ENCODE measurements around the gene PHACTR2. TPM values are rescaled to one million over a fixed set of nuclear protein-coding genes. Genes with fewer than 3 reads are reported as not detected.

Gene PHACTR2
- total and polyA plus RNA-seq, 4 donors: 11.0 to 119 (median 43.8) TPM

DNA sequence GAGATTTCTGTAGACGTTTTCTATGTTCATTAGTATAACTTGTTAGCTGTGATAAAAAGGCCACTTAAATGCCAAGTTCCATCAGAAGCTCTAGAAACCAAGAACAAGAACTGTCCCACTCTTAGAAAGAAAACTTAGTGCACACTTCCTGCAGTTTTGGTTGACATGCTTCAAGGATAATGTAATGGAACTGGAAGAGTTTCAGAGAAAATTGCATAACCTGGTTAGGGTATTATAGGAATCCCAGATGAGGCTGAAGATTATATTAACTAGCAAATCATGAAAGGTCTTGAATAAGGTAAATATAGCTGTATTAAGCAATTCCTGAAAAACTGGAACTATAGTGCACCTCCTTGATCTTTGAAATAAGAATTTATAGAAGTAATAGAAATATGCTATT lies 1.8 kb upstream of the PHACTR2 start:
- 62 to 81% methylated on average over 1 of the region's 1 CpG for WGBS, 2 donors
- Histone ChIP-seq H3K27ac (ENCODE audit: low read depth in 1 of 2, low read length in 1 of 2) (no peak overlapping the region), H3K4me3 (no peak overlapping the region), H3K36me3 (ENCODE audit: control insufficient read depth in 4 of 4, insufficient read depth in 4 of 4, low read length in 4 of 4) (no peaks in the 10 kb centered on the region), H3K9ac (ENCODE audit: insufficient read depth in 1 of 2, low read length in 2 of 2) (no peak overlapping the region), H3K9me3 (ENCODE audit: control insufficient read depth in 4 of 4, insufficient read depth in 3 of 4, low read length in 3 of 4) (no peaks in the 10 kb centered on the region), H3K4me1 (ENCODE audit: control insufficient read depth in 5 of 5, insufficient read depth in 5 of 5, low read length in 5 of 5) (peaks cover 2 to 32% (median 13%) of the 10 kb centered on the region in 5 donors), H3K27me3 (ENCODE audit: control insufficient read depth in 3 of 3, insufficient read depth in 3 of 3, low read length in 2 of 3) (no peaks in the 10 kb centered on the region)
- ATAC-seq (ENCODE audit: insufficient read depth, low FRiP score) (no peak), DNase-seq (peak in 2 of 3 donors; percentile 45 to 62)
- TF ChIP-seq, protein P1, sequence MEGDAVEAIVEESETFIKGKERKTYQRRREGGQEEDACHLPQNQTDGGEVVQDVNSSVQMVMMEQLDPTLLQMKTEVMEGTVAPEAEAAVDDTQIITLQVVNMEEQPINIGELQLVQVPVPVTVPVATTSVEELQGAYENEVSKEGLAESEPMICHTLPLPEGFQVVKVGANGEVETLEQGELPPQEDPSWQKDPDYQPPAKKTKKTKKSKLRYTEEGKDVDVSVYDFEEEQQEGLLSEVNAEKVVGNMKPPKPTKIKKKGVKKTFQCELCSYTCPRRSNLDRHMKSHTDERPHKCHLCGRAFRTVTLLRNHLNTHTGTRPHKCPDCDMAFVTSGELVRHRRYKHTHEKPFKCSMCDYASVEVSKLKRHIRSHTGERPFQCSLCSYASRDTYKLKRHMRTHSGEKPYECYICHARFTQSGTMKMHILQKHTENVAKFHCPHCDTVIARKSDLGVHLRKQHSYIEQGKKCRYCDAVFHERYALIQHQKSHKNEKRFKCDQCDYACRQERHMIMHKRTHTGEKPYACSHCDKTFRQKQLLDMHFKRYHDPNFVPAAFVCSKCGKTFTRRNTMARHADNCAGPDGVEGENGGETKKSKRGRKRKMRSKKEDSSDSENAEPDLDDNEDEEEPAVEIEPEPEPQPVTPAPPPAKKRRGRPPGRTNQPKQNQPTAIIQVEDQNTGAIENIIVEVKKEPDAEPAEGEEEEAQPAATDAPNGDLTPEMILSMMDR (IDR thresholded peaks at IDR 0.05; ENCODE audit: control extremely low read depth, extremely low read depth): no peak

DNA sequence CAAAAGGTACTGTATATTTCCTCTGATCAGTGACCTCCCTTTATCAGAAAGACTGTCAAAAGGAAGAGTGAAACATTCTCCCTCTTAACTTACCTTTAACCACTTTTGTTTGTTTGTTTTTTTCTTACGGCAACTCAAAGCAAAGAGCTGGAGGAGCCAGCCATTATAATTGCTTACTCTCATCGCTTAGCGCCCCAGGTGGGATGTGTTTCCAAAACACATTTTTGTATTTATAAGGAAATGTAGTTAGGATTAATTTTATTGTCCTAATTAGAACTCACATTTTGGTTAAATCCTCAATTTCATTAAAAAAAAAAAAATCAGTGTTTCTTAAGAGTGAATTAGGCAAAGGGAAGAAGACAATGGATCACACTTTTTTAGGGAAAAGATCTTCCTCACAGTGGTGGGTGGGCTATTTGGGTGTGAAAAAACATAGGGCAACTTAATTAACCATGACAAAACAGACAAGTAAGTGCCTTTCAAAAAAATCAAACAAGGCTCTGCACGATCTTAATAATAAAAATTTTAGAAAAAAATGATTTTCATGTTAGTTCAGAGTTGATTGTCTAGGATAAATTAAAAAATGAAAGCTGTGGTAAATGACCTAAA lies 1.2 kb upstream of the PHACTR2 start:
- Histone ChIP-seq H3K27ac (ENCODE audit: low read depth in 1 of 2, low read length in 1 of 2) (peak overlapping the region in 1 of 2 donors; percentile 45), H3K4me1 (ENCODE audit: control insufficient read depth in 5 of 5, insufficient read depth in 5 of 5, low read length in 5 of 5) (peaks cover 2 to 32% (median 13%) of the 10 kb centered on the region in 5 donors), H3K9ac (ENCODE audit: insufficient read depth in 1 of 2, low read length in 2 of 2) (no peak overlapping the region)

DNA sequence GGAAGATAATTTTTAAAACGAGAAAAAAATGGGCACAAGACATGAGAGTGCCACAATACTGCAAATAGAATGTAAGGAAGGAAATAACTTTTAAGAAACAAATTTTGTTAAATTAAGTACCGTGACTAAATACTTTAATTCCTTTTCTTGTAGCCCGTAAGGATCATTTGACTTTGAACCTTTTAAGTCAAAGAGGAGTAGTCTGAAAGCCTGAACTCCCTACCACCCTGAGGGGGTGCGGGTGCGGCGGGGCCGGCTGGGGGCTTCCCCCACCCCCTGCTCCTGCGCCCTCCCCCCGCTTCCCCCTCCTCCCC lies 231 bp upstream of the PHACTR2 start:
- Histone ChIP-seq H3K4me1 (ENCODE audit: control insufficient read depth in 5 of 5, insufficient read depth in 5 of 5, low read length in 5 of 5) (peaks cover 2 to 32% (median 13%) of the 10 kb centered on the region in 5 donors), H3K4me3 (no peak overlapping the region), H3K27ac (ENCODE audit: low read depth in 1 of 2, low read length in 1 of 2) (peak overlapping the region in 1 of 2 donors; percentile 98), H3K9ac (ENCODE audit: insufficient read depth in 1 of 2, low read length in 2 of 2) (peak overlapping the region in 1 of 2 donors; percentile 58), H3K9me3 (ENCODE audit: control insufficient read depth in 4 of 4, insufficient read depth in 3 of 4, low read length in 3 of 4) (no peaks in the 10 kb centered on the region), H3K36me3 (ENCODE audit: control insufficient read depth in 4 of 4, insufficient read depth in 4 of 4, low read length in 4 of 4) (peaks cover 0 to 3% (median 0%) of the 10 kb centered on the region in 4 donors), H3K27me3 (ENCODE audit: control insufficient read depth in 3 of 3, insufficient read depth in 3 of 3, low read length in 2 of 3) (no peaks in the 10 kb centered on the region)
- DNase-seq (no peak), ATAC-seq (ENCODE audit: insufficient read depth, low FRiP score) (no peak)
- 1 to 3% methylated on average over 9 of the region's 9 CpGs for WGBS, 2 donors
- TF ChIP-seq, protein P1 (IDR thresholded peaks at IDR 0.05; ENCODE audit: control extremely low read depth, extremely low read depth): no peak

More for the DNA sequence above, 1.2 kb upstream of the PHACTR2 start:
- DNase-seq (no peak), ATAC-seq (ENCODE audit: insufficient read depth, low FRiP score) (no peak)
- TF ChIP-seq, protein P1 (IDR thresholded peaks at IDR 0.05; ENCODE audit: control extremely low read depth, extremely low read depth): no peak
- no peaks in the 10 kb centered on the region for H3K27me3 ChIP-seq (ENCODE audit: control insufficient read depth in 3 of 3, insufficient read depth in 3 of 3, low read length in 2 of 3)
- H3K9me3 ChIP-seq (ENCODE audit: control insufficient read depth in 4 of 4, insufficient read depth in 3 of 4, low read length in 3 of 4): no peaks in the 10 kb centered on the region
- H3K36me3 ChIP-seq (ENCODE audit: control insufficient read depth in 4 of 4, insufficient read depth in 4 of 4, low read length in 4 of 4): no peaks in the 10 kb centered on the region
- H3K4me3 ChIP-seq: no peak overlapping the region
- 76 to 85% methylated on average over 4 of the region's 4 CpGs for WGBS, 2 donors

DNA sequence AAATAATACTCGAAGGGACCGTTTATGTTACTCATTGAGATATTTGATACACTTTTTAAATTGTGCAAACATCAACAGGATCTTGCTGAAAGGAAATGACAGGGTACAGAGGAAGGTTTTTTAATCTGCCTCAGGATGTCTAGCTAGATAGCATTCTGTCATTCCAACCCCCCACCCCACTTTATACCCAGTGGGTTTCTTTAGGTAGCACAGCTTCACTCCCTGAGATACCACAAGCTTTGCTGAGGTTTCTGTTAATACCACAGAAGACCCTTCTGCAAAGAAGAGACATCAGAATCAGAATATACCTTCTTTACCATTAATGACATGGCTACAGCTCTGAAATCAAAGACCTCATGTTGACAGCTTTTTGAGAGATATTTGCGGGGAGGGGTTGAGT lies 1.3 kb downstream of the PHACTR2 start:
- ATAC-seq (ENCODE audit: insufficient read depth, low FRiP score) (no peak), DNase-seq (peak in 2 of 3 donors; percentile 67 to 70)
- H3K4me1 ChIP-seq (ENCODE audit: control insufficient read depth in 5 of 5, insufficient read depth in 5 of 5, low read length in 5 of 5): peaks cover 0 to 25% (median 6%) of the 10 kb centered on the region in 5 donors
- H3K27ac ChIP-seq (ENCODE audit: low read depth in 1 of 2, low read length in 1 of 2): peak overlapping the region; percentile 53 to 98
- TF ChIP-seq, protein P1 (IDR thresholded peaks at IDR 0.05; ENCODE audit: control extremely low read depth, extremely low read depth): no peak
- no peaks in the 10 kb centered on the region for H3K9me3 ChIP-seq (ENCODE audit: control insufficient read depth in 4 of 4, insufficient read depth in 3 of 4, low read length in 3 of 4)
- no peaks in the 10 kb centered on the region for H3K27me3 ChIP-seq (ENCODE audit: control insufficient read depth in 3 of 3, insufficient read depth in 3 of 3, low read length in 2 of 3)
- 10 to 22% methylated on average over 3 of the region's 3 CpGs for WGBS, 2 donors
- peaks cover 0 to 3% (median 0%) of the 10 kb centered on the region in 4 donors for H3K36me3 ChIP-seq (ENCODE audit: control insufficient read depth in 4 of 4, insufficient read depth in 4 of 4, low read length in 4 of 4)
- peak overlapping the region; percentile 58 to 99 for H3K9ac ChIP-seq (ENCODE audit: insufficient read depth in 1 of 2, low read length in 2 of 2)
- peak overlapping the region; percentile 50 for H3K4me3 ChIP-seq
